Measurements from ENCODE around the gene SIMC1. TPM values are rescaled to one million over a fixed set of nuclear protein-coding genes. Genes with fewer than 3 reads are reported as not detected.
"Not testable (repeated sequence)": the region's sequence is repeated elsewhere in the genome, so short reads cannot be mapped to it uniquely, and the experiment has no call there.

SIMC1 gene
- total and polyA plus RNA-seq, 5 experiments from 2014 or later, result 2.4 to 23.0 (median 11.1) TPM

DNA sequence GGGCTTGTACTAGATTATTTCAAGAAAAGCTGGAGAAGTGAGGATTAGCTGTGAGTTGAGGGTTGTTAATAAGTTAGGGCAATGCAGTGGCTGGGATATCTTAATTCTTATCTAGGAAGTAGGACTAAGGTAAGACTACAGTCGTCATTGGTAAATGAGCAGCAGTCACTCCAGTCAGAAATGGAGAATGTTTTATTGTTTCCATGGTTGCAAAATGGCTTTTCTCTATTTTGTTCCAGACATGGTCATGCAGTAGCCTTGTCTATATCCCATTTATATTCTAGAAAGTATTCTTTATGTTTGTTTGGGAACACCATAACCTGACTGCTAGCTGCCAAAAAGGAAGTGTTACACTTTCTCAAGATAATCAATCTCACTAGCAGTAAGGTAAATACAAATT is 9.9 kb upstream of the SIMC1 start:
- H3K4me3 Mint-ChIP-seq, H3K27me3 Mint-ChIP-seq, DNase-seq, ATAC-seq, H3K4me1 Mint-ChIP-seq, H3K9me3 Mint-ChIP-seq, H3K27ac Mint-ChIP-seq, H3K36me3 Mint-ChIP-seq, POLR2A ChIA-PET: not testable (repeated sequence)

DNA sequence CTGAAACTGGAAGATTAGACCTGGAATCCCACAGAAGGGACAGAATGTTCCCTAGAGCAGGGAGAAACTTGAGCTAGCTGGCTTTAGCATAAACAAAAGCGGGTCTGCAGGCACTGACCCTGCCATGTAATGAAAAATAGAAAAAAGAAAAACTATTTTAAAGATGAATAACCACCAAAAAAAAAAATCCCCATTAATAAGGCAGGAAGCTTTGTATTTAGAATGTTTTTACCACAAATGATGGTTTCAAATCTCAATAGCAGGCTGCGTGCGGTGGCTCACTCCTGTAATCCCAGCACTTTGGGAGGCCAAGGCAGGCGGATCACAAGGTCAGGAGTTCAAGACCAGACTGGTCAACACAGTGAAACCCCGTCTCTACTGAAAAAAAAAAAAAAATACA is 5.0 kb upstream of the SIMC1 start:
- H3K27me3 Mint-ChIP-seq, H3K4me1 Mint-ChIP-seq, H3K27ac Mint-ChIP-seq, H3K36me3 Mint-ChIP-seq, H3K4me3 Mint-ChIP-seq, H3K9me3 Mint-ChIP-seq, ATAC-seq, DNase-seq, POLR2A ChIA-PET: not testable (repeated sequence)

DNA sequence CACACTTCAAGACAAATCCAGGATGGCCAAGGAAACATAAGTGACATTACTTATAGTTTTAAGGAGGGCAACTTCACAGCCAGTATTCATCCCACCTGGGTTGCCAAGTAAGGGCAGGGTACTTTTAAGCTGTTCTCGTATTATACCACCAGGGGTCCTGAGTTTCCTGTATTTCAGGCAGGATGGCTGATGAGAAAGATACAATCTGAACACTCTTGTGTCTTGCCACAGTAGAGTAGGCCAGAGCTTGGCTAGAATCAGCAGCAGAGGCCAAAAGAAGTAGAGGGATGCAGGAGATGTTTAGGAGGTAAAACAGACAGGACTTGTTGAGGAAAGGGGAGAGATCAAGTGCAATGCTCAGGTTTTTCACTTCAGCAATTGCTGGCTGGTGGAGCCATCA is 3.1 kb upstream of the SIMC1 start:
- H3K9me3 Mint-ChIP-seq, H3K27me3 Mint-ChIP-seq, H3K36me3 Mint-ChIP-seq, POLR2A ChIA-PET, H3K4me1 Mint-ChIP-seq: not testable (repeated sequence)
- peak overlapping the region in 6 of 10 donors; percentile 5 to 68 (median 24) for H3K4me3 Mint-ChIP-seq
- DNase-seq, result peak in 7 of 10 donors; percentile 16 to 65 (median 45)
- peak overlapping the region in 7 of 10 donors; percentile 2 to 87 (median 23) for H3K27ac Mint-ChIP-seq
- ATAC-seq, result peak; percentile 42 to 58

DNA sequence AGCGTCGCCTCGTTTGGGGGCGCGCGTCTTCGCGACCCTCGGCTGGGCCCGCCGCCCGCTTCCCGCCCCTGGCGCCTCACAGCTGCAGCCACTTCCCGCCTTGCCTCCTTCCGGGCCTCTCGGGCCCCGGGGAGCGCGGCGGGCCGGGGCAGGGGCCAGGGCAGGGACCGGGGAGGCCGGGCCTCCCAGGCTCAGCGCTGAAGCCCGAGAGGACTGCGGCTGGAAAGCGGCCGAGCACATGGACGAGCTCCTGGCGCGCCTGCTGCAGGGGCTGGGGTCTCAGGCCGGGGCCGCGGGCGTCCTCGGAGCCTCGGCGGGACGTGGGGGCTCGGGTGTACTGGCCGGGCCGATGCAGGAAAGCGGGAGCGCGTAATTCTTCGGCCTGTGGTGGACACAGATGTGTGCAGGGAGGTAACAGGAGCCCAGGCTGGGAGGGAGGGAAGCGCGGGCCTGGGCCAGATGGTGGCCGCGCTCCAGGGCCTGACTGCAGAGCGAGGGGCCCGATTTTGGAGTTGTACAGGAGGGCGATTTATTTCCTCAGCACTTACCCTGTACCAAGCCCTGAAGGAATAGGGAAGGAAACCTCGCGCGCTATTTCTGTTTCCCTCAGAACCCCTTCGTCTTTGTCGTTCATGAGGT is 540 bp downstream of the SIMC1 start:
- ATAC-seq, result peak; percentile 39 to 51
- H3K4me3 Mint-ChIP-seq, H3K27ac Mint-ChIP-seq, H3K36me3 Mint-ChIP-seq, H3K9me3 Mint-ChIP-seq, H3K4me1 Mint-ChIP-seq, DNase-seq, POLR2A ChIA-PET, H3K27me3 Mint-ChIP-seq: not testable (repeated sequence)

DNA sequence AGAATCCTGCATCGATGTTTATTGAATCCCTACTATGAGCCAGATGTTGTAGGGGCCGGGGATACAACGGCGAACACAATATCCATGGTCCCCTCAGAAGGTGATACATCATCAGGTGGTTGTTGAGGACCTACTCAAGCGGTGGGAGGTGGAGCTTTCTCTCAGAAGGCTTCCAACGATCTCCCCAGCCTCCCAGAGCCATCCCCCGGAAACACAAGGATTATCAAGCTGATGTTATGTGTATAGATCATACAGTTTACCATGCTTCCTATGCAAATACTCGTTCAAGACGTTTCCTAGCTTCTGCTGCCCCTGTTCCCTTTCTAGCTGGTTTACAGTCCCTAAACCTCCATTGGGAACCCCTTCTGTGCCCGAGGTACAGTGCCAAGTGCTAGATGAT is 1.1 kb downstream of the SIMC1 start:
- H3K4me1 Mint-ChIP-seq, POLR2A ChIA-PET, H3K27me3 Mint-ChIP-seq, DNase-seq, H3K4me3 Mint-ChIP-seq, H3K9me3 Mint-ChIP-seq, H3K36me3 Mint-ChIP-seq, H3K27ac Mint-ChIP-seq, ATAC-seq: not testable (repeated sequence)

DNA sequence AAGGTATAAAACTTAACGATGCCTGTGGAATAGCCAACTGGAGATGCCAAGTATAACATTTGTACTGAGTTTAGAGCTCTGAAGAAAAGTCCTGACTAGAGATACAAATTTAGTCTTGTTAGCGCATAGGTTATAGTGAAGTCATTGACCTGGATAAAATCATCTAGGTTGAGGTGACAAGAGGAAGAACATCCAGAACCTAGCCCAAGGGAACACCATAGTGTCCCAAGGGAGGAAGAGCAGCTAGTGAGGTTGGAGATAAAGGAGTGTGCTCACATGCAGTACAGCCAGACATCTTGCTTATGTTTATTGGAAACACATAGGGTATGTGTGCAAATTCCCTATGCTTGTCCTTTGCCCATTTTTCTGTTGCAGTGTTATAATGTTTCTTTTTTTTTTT is 6.1 kb downstream of the SIMC1 start:
- POLR2A ChIA-PET, H3K4me3 Mint-ChIP-seq, H3K36me3 Mint-ChIP-seq, H3K9me3 Mint-ChIP-seq, ATAC-seq, H3K27me3 Mint-ChIP-seq, DNase-seq: not testable (repeated sequence)
- peak overlapping the region in 1 of 10 donors; percentile 49 for H3K27ac Mint-ChIP-seq
- H3K4me1 Mint-ChIP-seq, result peaks cover 0 to 13% (median 6%) of the 10 kb centered on the region in 4 donors

DNA sequence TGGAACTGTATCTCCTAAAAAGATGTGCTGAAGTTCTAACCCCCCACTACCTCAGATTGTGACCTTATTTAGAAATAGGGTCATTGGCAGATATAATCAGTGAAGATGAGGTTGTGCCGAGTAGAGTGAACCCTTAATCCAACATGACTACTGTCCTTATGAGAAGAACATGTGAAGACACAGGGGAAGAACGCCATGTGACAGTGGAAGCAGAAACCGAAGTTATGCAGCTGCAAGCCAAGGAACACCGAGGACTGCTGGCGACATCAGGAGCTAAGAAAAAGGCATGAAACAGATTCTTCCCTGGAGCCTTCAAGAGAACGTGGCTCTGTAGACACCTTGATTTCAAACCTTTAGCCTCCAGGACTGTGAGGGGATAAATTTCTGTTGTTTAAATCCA is 6.8 kb downstream of the SIMC1 start:
- H3K36me3 Mint-ChIP-seq, H3K4me3 Mint-ChIP-seq, DNase-seq, POLR2A ChIA-PET, ATAC-seq, H3K27ac Mint-ChIP-seq, H3K9me3 Mint-ChIP-seq, H3K27me3 Mint-ChIP-seq: not testable (repeated sequence)
- peaks cover 0 to 15% (median 6%) of the 10 kb centered on the region in 4 donors for H3K4me1 Mint-ChIP-seq

DNA sequence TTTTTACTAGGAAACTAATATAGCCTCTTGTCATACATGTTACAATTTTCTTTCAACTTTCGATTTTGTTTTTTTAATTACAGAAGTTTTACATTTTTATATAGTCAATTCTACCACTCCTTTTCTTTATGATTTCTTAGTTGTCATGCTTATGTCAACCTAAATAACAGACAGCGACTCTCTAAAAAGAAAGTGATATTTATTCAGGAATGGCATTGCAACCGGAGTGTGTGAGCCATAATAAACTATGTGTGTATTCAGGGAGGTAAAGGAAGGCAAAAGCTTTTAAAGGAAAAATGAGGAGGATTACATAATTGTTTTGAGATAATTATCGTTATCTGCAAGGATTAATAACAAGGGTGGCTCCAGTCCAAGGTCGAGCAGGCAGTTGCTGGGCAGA is 7.3 kb downstream of the SIMC1 start:
- ATAC-seq, H3K36me3 Mint-ChIP-seq, H3K4me3 Mint-ChIP-seq, DNase-seq, POLR2A ChIA-PET, H3K9me3 Mint-ChIP-seq, H3K27ac Mint-ChIP-seq, H3K27me3 Mint-ChIP-seq: not testable (repeated sequence)
- H3K4me1 Mint-ChIP-seq, result peaks cover 0 to 15% (median 7%) of the 10 kb centered on the region in 4 donors

DNA sequence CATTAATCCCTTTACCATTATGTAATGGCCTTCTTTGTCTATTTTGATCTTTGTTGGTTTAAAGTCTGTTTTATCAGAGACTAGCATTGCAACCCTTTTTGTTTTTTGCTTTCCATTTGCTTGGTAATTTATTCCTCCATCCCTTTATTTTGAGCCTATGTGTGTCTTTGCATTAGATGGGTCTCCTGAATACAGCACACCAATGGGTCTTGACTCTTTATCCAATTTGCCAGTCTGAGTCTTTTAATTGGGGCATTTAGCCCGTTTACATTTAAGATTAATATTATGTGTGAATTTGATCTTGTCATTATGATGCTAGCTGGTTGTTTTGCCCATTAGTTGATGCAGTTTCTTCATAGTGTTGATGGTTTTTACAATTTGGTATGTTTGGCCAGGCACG is 12.5 kb downstream of the SIMC1 start:
- H3K9me3 Mint-ChIP-seq, H3K36me3 Mint-ChIP-seq, H3K4me3 Mint-ChIP-seq, H3K27me3 Mint-ChIP-seq, POLR2A ChIA-PET, DNase-seq, ATAC-seq, H3K27ac Mint-ChIP-seq: not testable (repeated sequence)
- H3K4me1 Mint-ChIP-seq, result peaks cover 0 to 13% (median 8%) of the 10 kb centered on the region in 4 donors

DNA sequence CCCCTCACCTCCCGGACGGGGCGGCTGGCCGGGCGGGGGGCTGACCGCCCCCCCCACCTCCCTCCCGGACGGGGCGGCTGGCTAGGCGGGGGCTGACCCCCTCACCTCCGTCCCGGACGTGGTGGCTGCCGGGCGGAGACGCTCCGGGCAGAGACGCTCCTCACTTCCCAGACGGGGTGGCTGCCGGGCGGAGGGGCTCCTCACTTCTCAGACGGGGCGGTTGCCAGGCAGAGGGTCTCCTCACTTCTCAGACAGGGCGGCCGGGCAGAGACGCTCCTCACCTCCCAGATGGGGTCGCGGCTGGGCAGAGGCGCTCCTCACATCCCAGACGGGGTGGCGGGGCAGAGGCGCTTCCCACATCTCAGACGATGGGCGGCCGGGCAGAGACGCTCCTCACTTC is 13.9 kb downstream of the SIMC1 start:
- DNase-seq, H3K36me3 Mint-ChIP-seq, H3K4me3 Mint-ChIP-seq, ATAC-seq, POLR2A ChIA-PET, H3K27me3 Mint-ChIP-seq, H3K9me3 Mint-ChIP-seq: not testable (repeated sequence)
- Mint-ChIP-seq H3K4me1 (peaks cover 0 to 13% (median 8%) of the 10 kb centered on the region in 4 donors), H3K27ac (peak overlapping the region in 1 of 10 donors; percentile 56)

DNA sequence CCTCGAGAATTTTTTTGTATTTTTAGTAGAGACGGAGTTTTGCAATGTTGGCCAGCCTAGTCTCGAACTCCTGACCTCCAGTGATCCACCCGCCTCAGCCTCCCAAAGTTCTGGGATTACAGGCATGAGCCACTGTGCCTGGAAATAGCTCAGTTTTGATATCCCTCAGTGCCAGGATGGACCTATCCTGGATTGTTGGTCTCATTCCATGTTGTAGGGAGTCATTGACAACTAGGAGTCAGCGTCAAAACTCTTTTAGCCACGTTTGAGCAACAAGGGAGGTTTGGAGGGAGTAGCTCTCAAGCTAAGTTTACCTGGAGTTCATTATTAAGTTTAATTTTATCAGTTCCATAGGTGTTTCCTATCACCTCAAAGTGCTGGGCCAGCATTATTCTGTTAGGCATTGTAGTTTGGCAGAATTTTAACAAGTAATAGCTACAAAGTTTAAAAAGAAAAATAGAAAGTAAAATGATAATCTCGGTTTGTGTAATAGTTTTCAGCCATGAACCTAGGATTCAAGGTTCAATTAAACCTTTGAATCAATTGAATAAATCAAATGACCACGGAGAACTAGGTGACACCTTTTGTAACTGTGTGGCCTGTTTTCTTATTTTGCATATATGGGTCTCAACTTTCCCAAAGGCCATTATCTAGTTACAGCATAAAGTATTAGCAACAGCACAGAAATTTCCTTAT is 15.3 kb downstream of the SIMC1 start:
- POLR2A ChIA-PET, H3K36me3 Mint-ChIP-seq, DNase-seq, H3K4me1 Mint-ChIP-seq, H3K27ac Mint-ChIP-seq, H3K9me3 Mint-ChIP-seq, H3K4me3 Mint-ChIP-seq, H3K27me3 Mint-ChIP-seq, ATAC-seq: not testable (repeated sequence)

DNA sequence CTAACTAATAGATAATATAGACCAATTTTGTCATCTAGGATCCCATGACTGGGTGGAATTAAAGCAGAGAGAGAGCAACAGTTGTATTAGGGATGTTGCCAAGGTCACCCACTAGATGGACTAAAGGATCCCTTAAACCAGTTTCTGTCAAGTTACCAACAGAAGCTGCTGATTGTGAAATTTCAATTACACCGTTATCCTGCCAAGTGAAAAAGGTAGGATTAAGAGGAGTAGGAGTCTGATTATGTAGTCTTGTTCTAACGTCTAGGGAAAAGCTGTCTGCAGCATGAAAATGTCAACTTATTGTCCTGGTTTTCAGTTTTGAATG is 15.8 kb downstream of the SIMC1 start:
- not testable (repeated sequence) for H3K4me1 Mint-ChIP-seq, H3K27me3 Mint-ChIP-seq, H3K4me3 Mint-ChIP-seq

DNA sequence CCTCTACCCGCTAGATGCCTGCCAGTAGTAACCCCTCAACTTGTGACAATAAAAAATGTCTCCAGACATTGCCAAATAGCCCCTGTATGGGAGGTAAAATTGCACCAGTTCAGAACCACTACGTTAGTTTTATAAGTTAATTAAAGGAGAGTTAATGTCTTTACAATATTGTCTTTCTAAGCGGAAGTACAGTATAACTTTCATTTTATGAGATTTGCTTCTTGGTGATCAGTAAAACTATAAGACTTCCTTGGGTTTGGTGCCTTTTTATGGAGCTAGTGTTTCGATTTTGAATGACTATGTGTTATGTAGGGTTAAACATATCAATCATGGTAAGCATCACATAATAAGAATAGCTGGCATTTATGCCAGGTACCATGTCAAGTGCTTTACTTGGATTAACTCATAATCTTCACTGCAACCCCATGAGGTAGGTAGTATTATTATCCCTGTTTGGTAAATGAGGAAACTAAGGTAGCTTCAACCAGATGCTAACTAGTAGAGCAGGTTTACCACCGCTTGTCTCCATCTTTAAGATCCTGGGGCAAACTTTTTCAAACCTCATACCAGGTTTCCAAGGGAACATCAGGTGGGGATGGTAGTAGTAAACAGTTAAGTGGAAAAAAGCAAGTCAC is 19.8 kb downstream of the SIMC1 start:
- H3K9me3 Mint-ChIP-seq, H3K27me3 Mint-ChIP-seq, POLR2A ChIA-PET, ATAC-seq, H3K4me3 Mint-ChIP-seq, H3K27ac Mint-ChIP-seq, H3K4me1 Mint-ChIP-seq, DNase-seq: not testable (repeated sequence)
- peaks cover 0 to 11% (median 7%) of the 10 kb centered on the region in 3 donors for H3K36me3 Mint-ChIP-seq

More for the DNA sequence above, 15.8 kb downstream of the SIMC1 start:
- ATAC-seq, H3K27ac Mint-ChIP-seq, DNase-seq, H3K36me3 Mint-ChIP-seq, H3K9me3 Mint-ChIP-seq, POLR2A ChIA-PET: not testable (repeated sequence)
